Endothelial cell of umbilical vein (primary cell): ENCODE results near the gene HSDL2. TPM values are rescaled to one million over a fixed set of nuclear protein-coding genes. Genes with fewer than 3 reads are reported as not detected.

Experiments
- BruUV-seq: library from RNA; stranded (reverse); fragments of 400-500 nt; replicated peaks from 2 replicates; lab custom pipeline; 2021; lab: Mats Ljungman, UMichigan
- CTCF ChIA-PET: fragments of 300-600, 350-600 bp; sonication (Branson Sonifier 250); formaldehyde crosslinking; loops from one replicate; lab custom pipeline; 2021; ENCODE audit warnings: antibody characterized with exemption, inconsistent platforms; lab: Charles Lee
- POLR2A ChIA-PET: fragments of 300-600, 350-600 bp; sonication (Branson Sonifier 250); formaldehyde crosslinking; loops from one replicate; lab custom pipeline; 2021; ENCODE audit warnings: antibody characterized with exemption, inconsistent platforms; lab: Charles Lee
- DNase-seq: peaks from one replicate; pipeline ENCODE4 v3.0.0-alpha.2; 2011; ENCODE audit warnings: low read depth, low spot score
- FAIRE-seq: peaks from 2 replicates; lab custom pipeline; 2011; peaks lifted over from hg19 to GRCh38; lab: Jason Lieb, UNC
- H2AFZ ChIP-seq: 2 replicates; pipeline ENCODE4 v1.6.0; 2012; ENCODE audit warnings: low read depth, low read length, control low read depth, inconsistent platforms
- H3K27ac ChIP-seq: 2 replicates; pipeline ENCODE4 v1.5.1; 2011; ENCODE audit warnings: low read depth, mild to moderate bottlenecking, control low read depth, low read length, moderate library complexity; ENCODE audit not compliant: insufficient read depth
- H3K27me3 ChIP-seq, 2 experiments: 2 replicates each; pipeline versions ENCODE4 v1.6.0 to v1.6.1; 2011; ENCODE audit warnings: low read length in 2 of 2, mixed read lengths in 1 of 2; ENCODE audit not compliant: control insufficient read depth in 2 of 2, insufficient read depth in 2 of 2
- H3K36me3 ChIP-seq, 2 experiments: 2 replicates in 1 of 2; 3 replicates in 1 of 2; pipeline ENCODE4 v1.5.1; 2011; ENCODE audit warnings: low read length in 2 of 2, mild to moderate bottlenecking in 1 of 2, moderate library complexity in 1 of 2; ENCODE audit not compliant: control insufficient read depth in 2 of 2, insufficient read depth in 2 of 2; ENCODE audit errors: extremely low read depth in 1 of 2
- H3K4me1 ChIP-seq: 3 replicates; pipeline ENCODE4 v1.5.1; 2011; ENCODE audit warnings: mild to moderate bottlenecking, low read length; ENCODE audit not compliant: control insufficient read depth, insufficient read depth; ENCODE audit errors: extremely low read depth
- H3K4me2 ChIP-seq: 2 replicates; pipeline ENCODE4 v1.6.1; 2011; ENCODE audit warnings: low read length, control low read depth, mixed read lengths; ENCODE audit not compliant: insufficient read depth
- H3K4me3 ChIP-seq, 3 experiments: fragments of 200-600 bp in 1 of 3; sonication (generic), shearing (Covaris generic) in 1 of 3; replicated peaks in 1 of 3; 2 replicates each; pipeline ENCODE4 v1.5.1; 2011 to 2016; ENCODE audit warnings: control low read depth in 3 of 3, low read length in 3 of 3, mild to moderate bottlenecking in 2 of 3, inconsistent platforms in 1 of 3, low read depth in 1 of 3, moderate library complexity in 1 of 3; ENCODE audit not compliant: insufficient read depth in 1 of 3
- H3K79me2 ChIP-seq: 2 replicates; pipeline ENCODE4 v1.6.0; 2012; ENCODE audit warnings: low read length, inconsistent platforms; ENCODE audit not compliant: control insufficient read depth, insufficient read depth
- H3K9ac ChIP-seq: replicated peaks from 2 replicates; pipeline ENCODE3; 2011; ENCODE audit warnings: low read length, control low read depth; ENCODE audit not compliant: insufficient read depth; ENCODE audit errors: extremely low read depth
- H3K9me1 ChIP-seq: replicated peaks from 3 replicates; pipeline ENCODE4 v1.6.0; 2011; ENCODE audit warnings: mild to moderate bottlenecking, low read length; ENCODE audit not compliant: control insufficient read depth, insufficient read depth; ENCODE audit errors: extremely low read depth
- H3K9me3 ChIP-seq: replicated peaks from 2 replicates; pipeline ENCODE4 v1.5.1; 2012; ENCODE audit warnings: low read length, inconsistent platforms; ENCODE audit not compliant: control insufficient read depth, insufficient read depth
- H4K20me1 ChIP-seq: replicated peaks from 2 replicates; pipeline ENCODE3; 2011; ENCODE audit warnings: mild to moderate bottlenecking, low read length; ENCODE audit not compliant: control insufficient read depth, insufficient read depth; ENCODE audit errors: extremely low read depth
- EZH2 ChIP-seq: IDR thresholded peaks from 2 replicates; pipeline ENCODE4 v1.6.1; 2012; ENCODE audit warnings: borderline replicate concordance, low read depth, mild to moderate bottlenecking, moderate library complexity, low read length, inconsistent platforms; ENCODE audit not compliant: severe bottlenecking
- FOS ChIP-seq: IDR thresholded peaks from 2 replicates; pipeline ENCODE4 v1.6.1; 2011; ENCODE audit warnings: mild to moderate bottlenecking, low read length, moderate library complexity, borderline replicate concordance; ENCODE audit not compliant: insufficient read depth
- GATA2 ChIP-seq: IDR thresholded peaks from 2 replicates; pipeline ENCODE4 v1.7.0; 2011; ENCODE audit warnings: low read depth, mild to moderate bottlenecking, moderate library complexity, mixed read lengths, low read length; ENCODE audit not compliant: insufficient read length, insufficient read depth
- JUN ChIP-seq: IDR thresholded peaks from 2 replicates; pipeline ENCODE4 v1.6.1; 2011; ENCODE audit warnings: borderline replicate concordance, low read depth; ENCODE audit not compliant: insufficient read length, insufficient read depth
- MYC ChIP-seq: IDR thresholded peaks from one replicate; pipeline ENCODE4 v1.6.1; 2011; ENCODE audit warnings: mild to moderate bottlenecking, low read depth, low read length
- POLR2A ChIP-seq: IDR thresholded peaks from 2 replicates; pipeline ENCODE4 v1.6.1; 2012; ENCODE audit warnings: low read depth, mild to moderate bottlenecking, control low read depth, low read length
- POLR2AphosphoS5 ChIP-seq: IDR thresholded peaks from 2 replicates; pipeline ENCODE4 v1.6.1; 2012; ENCODE audit warnings: low read depth, mild to moderate bottlenecking, control low read depth, low read length, moderate library complexity; ENCODE audit not compliant: insufficient read depth
- dilution Hi-C: fragments of 300-500 bp; cut with MboI; formaldehyde crosslinking; loops from one replicate; pipeline ENCODE4 v1.15.0; 2019; ENCODE audit warnings: low sequenced_read_pairs; ENCODE audit not compliant: extremely low pct_ligation_motif_present
- intact Hi-C: fragments of 100-400 bp; cut with micrococcal nuclease; formaldehyde crosslinking; loops from one replicate; pipeline ENCODE4 v1.10.0; 2022
- polyA plus RNA-seq, 4 experiments: library from polyadenylated mRNA; depleted of rRNA in 3 of 4; stranded (reverse) in 3 of 4; unstranded in 1 of 4; fragments of >200 nt; gene quantifications; 2 replicates each; pipeline versions ENCODE4 v1.2.1 to v1.2.3, GENCODE V29; 2011 to 2012; ENCODE audit warnings: missing spikeins in 1 of 4
- total RNA-seq: library from RNA; stranded (reverse); gene quantifications from 2 replicates; pipeline ENCODE4 v1.2.3, GENCODE V29; 2021
- TF ChIP-seq, protein P1 (sequence below), 2 donors: IDR thresholded peaks; 1 replicate in 1 of 2; 2 replicates in 1 of 2; pipeline ENCODE4 v1.5.1; 2011; ENCODE audit warnings: low read length in 2 of 2, mild to moderate bottlenecking in 2 of 2, moderate library complexity in 2 of 2, control low read depth in 1 of 2, inconsistent platforms in 1 of 2, low read depth in 1 of 2; ENCODE audit not compliant: insufficient read depth in 1 of 2; ENCODE audit errors: extremely low read depth in 1 of 2
- TF ChIP-seq, protein P2 (sequence below): IDR thresholded peaks from 2 replicates; pipeline ENCODE4 v1.6.1; 2011; ENCODE audit not compliant: insufficient read depth, insufficient read length

The HSDL2 gene
- total and polyA plus RNA-seq, 2 donors (not counting 3 experiments of a cell fraction or from before 2014, with no cell fraction given): 5.6 to 22.1 TPM

DNA sequence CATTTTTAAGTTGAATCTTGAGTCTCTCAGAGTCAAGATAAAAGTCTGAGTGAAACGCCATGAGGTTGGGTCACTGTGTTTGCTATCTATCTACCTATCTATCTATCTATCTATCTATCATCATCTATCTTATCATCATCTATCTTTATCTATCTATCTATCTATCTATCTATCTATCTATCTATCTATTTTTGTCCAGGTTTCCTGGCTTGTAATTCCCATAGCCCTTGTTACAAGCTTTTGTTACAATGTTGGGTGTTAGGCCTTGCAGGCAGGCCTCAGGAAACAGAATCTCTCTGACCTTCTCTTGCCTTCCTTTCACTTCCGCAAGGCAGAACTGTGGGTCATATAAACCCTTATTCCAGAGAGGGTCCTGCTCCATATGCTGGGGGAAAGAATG, 94.1 kb downstream of the HSDL2 start:
- no peaks in the 10 kb centered on the region for H4K20me1 ChIP-seq
- H3K4me1 ChIP-seq: no peaks in the 10 kb centered on the region
- intact Hi-C loops: no loop called here
- no peaks in the 10 kb centered on the region for H3K27me3 ChIP-seq
- H3K9me1 ChIP-seq: no peaks in the 10 kb centered on the region
- no peak overlapping the region for H2AFZ ChIP-seq
- DNase-seq: no peak
- no peak for TF ChIP-seq POLR2A
- TF ChIP-seq EZH2: no peak
- H3K79me2 ChIP-seq: no peaks in the 10 kb centered on the region
- no peaks in the 10 kb centered on the region for H3K36me3 ChIP-seq
- no peak overlapping the region for H3K4me2 ChIP-seq
- H3K4me3 ChIP-seq: no peak overlapping the region
- no peak for FAIRE-seq
- POLR2A ChIA-PET: no interaction called here
- dilution Hi-C loops: no loop called here
- no peak overlapping the region for H3K27ac ChIP-seq
- H3K9ac ChIP-seq: no peak overlapping the region
- CTCF ChIA-PET: interaction anchor here (1.4 kb wide), 1 partner anchor 10 kb away, joined by 3 read pairs; no protein-coding TSS in a partner anchor
- no TSS peak for BruUV-seq
- no peaks in the 10 kb centered on the region for H3K9me3 ChIP-seq

- POLR2A ChIA-PET: no interaction called here
- H4K20me1 ChIP-seq: no peaks in the 10 kb centered on the region
- TF ChIP-seq, protein P1, sequence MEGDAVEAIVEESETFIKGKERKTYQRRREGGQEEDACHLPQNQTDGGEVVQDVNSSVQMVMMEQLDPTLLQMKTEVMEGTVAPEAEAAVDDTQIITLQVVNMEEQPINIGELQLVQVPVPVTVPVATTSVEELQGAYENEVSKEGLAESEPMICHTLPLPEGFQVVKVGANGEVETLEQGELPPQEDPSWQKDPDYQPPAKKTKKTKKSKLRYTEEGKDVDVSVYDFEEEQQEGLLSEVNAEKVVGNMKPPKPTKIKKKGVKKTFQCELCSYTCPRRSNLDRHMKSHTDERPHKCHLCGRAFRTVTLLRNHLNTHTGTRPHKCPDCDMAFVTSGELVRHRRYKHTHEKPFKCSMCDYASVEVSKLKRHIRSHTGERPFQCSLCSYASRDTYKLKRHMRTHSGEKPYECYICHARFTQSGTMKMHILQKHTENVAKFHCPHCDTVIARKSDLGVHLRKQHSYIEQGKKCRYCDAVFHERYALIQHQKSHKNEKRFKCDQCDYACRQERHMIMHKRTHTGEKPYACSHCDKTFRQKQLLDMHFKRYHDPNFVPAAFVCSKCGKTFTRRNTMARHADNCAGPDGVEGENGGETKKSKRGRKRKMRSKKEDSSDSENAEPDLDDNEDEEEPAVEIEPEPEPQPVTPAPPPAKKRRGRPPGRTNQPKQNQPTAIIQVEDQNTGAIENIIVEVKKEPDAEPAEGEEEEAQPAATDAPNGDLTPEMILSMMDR (IDR thresholded peaks at IDR 0.05; ENCODE audit: extremely low read depth in 1 of 2, insufficient read depth in 1 of 2, low read depth in 1 of 2, low read length in 2 of 2): no peak
- TF ChIP-seq POLR2AphosphoS5 (no peak), GATA2 (no peak), EZH2 (no peak), MYC (no peak), JUN (no peak), POLR2A (no peak), FOS (no peak)
- TF ChIP-seq, protein P2, sequence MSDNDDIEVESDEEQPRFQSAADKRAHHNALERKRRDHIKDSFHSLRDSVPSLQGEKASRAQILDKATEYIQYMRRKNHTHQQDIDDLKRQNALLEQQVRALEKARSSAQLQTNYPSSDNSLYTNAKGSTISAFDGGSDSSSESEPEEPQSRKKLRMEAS: no peak
- no peak for DNase-seq
- dilution Hi-C loops: no loop called here
- H2AFZ ChIP-seq: no peak overlapping the region
- FAIRE-seq: no peak
- no peak overlapping the region for H3K9ac ChIP-seq
- H3K79me2 ChIP-seq: no peaks in the 10 kb centered on the region
- H3K4me2 ChIP-seq: no peak overlapping the region
- H3K9me3 ChIP-seq: no peaks in the 10 kb centered on the region
- H3K4me3 ChIP-seq: no peak overlapping the region
- no peaks in the 10 kb centered on the region for H3K27me3 ChIP-seq
- CTCF ChIA-PET: no interaction called here
- no peaks in the 10 kb centered on the region for H3K4me1 ChIP-seq
- H3K9me1 ChIP-seq: no peaks in the 10 kb centered on the region
- no TSS peak for BruUV-seq
- no peaks in the 10 kb centered on the region for H3K36me3 ChIP-seq
- intact Hi-C loops: no loop called here
- no peak overlapping the region for H3K27ac ChIP-seq
These were observed 95.4 kb downstream of the HSDL2 start for GRCh38 chr9:112475318-112475717.
